NB4 (cell line): ENCODE results near the gene MSI2.

Experiments used
- POLR2A ChIP-seq: IDR thresholded peaks from 2 replicates; pipeline ENCODE4 v1.6.1; 2011; ENCODE audit warnings: mild to moderate bottlenecking; ENCODE audit not compliant: insufficient read length; ENCODE audit errors: extremely low read depth
- TF ChIP-seq, protein P1 (sequence below): IDR thresholded peaks from one replicate; pipeline ENCODE4 v1.5.1; 2012; ENCODE audit warnings: low read depth, low read length
- TF ChIP-seq, protein P2 (sequence below): IDR thresholded peaks from 2 replicates; pipeline ENCODE4 v1.6.1; 2011; ENCODE audit warnings: low read depth, low read length

DNA sequence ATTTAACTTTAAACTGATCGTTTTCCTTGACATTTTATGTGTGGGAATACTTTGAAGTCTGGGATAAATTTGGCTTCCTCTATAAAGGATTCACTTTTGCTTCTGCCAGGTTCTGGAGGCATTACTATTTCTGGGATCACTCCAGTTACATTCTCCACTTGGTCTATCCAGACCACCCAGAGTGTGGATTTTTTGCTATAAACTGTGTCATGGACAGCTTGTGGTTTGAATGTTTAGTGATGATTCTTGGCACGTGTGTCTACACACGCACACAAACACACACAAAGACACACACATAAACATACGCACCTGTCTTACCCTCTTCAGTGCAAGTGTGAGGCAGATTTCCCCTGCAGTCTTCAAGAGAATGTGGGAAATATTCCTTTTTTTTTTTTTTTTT, 27.4 kb upstream of the MSI2 start:
- no peak for TF ChIP-seq POLR2A
- TF ChIP-seq, protein P1, sequence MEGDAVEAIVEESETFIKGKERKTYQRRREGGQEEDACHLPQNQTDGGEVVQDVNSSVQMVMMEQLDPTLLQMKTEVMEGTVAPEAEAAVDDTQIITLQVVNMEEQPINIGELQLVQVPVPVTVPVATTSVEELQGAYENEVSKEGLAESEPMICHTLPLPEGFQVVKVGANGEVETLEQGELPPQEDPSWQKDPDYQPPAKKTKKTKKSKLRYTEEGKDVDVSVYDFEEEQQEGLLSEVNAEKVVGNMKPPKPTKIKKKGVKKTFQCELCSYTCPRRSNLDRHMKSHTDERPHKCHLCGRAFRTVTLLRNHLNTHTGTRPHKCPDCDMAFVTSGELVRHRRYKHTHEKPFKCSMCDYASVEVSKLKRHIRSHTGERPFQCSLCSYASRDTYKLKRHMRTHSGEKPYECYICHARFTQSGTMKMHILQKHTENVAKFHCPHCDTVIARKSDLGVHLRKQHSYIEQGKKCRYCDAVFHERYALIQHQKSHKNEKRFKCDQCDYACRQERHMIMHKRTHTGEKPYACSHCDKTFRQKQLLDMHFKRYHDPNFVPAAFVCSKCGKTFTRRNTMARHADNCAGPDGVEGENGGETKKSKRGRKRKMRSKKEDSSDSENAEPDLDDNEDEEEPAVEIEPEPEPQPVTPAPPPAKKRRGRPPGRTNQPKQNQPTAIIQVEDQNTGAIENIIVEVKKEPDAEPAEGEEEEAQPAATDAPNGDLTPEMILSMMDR, result no peak
- TF ChIP-seq, protein P2, sequence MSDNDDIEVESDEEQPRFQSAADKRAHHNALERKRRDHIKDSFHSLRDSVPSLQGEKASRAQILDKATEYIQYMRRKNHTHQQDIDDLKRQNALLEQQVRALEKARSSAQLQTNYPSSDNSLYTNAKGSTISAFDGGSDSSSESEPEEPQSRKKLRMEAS, result no peak
